Measurements from ENCODE around the gene ITM2B. TPM values are rescaled to one million over a fixed set of nuclear protein-coding genes. Genes with fewer than 3 reads are reported as not detected.
"Not testable (repeated sequence)": the region's sequence is repeated elsewhere in the genome, so short reads cannot be mapped to it uniquely, and the experiment has no call there.

ITM2B gene
- total RNA-seq, 1 donor from 2014 or later = 196 TPM

DNA sequence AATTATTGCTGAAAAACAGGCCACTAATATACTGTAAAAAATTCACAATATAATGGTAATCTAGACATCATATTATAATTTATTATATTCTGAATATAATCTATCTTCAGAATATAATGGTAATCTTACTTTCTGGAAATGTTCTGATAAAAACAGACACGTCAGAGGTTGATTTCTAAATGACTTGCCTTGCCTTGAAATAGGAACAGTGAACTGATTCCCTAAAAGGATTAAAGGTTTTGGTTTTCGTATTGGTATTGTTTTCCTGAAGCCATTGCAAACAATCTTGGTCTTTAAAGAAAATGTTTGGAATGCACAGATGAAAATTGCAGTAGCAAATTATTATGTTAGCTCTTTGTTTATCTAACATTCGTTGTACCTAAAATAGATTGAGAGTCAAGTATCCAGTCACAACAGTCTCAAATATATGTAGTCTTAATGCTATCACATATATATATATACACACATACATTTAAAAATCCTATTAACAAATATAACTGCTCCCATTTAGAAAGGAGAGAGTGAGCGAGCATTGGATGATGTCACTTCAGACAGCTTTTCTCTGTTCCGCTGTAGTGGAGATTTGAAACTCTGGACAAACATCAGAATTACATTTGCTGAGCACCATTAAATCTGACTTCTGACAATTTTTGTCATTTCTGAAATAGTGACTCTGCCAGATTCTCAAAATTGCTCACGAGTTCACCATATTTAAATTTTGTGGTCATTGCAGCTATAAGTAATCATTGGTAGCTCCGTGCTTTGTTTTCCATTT is 1.7 kb downstream of the ITM2B start:
- peaks cover 4% of the 10 kb centered on the region for H3K27me3 Mint-ChIP-seq
- DNase-seq (ENCODE audit: low spot score, unreplicated experiment) = no peak
- TF ChIP-seq, protein P1, sequence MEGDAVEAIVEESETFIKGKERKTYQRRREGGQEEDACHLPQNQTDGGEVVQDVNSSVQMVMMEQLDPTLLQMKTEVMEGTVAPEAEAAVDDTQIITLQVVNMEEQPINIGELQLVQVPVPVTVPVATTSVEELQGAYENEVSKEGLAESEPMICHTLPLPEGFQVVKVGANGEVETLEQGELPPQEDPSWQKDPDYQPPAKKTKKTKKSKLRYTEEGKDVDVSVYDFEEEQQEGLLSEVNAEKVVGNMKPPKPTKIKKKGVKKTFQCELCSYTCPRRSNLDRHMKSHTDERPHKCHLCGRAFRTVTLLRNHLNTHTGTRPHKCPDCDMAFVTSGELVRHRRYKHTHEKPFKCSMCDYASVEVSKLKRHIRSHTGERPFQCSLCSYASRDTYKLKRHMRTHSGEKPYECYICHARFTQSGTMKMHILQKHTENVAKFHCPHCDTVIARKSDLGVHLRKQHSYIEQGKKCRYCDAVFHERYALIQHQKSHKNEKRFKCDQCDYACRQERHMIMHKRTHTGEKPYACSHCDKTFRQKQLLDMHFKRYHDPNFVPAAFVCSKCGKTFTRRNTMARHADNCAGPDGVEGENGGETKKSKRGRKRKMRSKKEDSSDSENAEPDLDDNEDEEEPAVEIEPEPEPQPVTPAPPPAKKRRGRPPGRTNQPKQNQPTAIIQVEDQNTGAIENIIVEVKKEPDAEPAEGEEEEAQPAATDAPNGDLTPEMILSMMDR (IDR thresholded peaks at IDR 0.05; ENCODE audit: unreplicated experiment) = no peak
- no peaks in the 10 kb centered on the region for H3K36me3 Mint-ChIP-seq (ENCODE audit: insufficient read depth)
- H3K9me3 Mint-ChIP-seq (ENCODE audit: low read depth) = no peaks in the 10 kb centered on the region
- H3K4me1 Mint-ChIP-seq (ENCODE audit: low read depth) = peaks cover 41% of the 10 kb centered on the region
- H3K4me3 Mint-ChIP-seq (ENCODE audit: low read depth) = peak overlapping the region; percentile 94
- peak overlapping the region; percentile 92 for H3K27ac Mint-ChIP-seq

DNA sequence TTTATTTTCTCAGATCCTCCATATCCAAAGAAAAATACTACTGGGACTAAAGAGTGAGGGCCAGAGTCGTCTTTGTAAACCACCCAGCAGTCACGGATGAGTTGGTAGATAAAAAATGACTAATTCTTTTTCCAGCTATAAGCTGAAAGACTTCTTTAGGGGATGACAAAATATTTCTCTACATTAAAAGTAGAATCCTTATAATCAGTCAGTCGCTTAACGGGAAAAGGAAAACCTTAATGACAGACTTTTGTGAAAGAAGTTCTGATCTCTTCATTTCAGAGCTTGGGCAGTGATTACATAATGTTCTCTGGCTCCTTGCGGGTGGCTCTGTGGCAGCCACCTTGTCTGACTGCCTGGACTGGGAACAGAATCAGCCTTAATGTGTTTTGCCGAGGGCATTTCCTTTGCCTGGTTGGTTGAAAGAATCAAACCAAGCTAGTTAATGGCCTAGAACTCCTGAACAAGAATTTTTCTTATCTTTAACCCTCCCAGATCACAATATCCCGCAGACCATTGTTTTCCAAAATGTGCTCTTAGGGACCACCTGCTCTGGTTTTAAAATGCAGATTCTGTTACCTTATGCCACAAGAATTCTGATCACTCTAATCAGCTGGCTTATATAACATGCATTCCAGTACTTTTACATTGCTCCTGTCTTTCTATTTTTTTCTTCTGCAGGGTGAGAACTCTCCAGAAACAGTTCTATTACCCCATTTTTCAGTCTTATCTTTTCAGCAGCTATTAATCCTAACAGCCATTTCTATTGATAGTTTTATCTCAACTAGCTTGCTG is 2.5 kb downstream of the ITM2B start:
- DNase-seq (ENCODE audit: low spot score, unreplicated experiment) = no peak
- TF ChIP-seq, protein P1 (IDR thresholded peaks at IDR 0.05; ENCODE audit: unreplicated experiment) = no peak
- peak overlapping the region; percentile 62 for H3K4me3 Mint-ChIP-seq (ENCODE audit: low read depth)

DNA sequence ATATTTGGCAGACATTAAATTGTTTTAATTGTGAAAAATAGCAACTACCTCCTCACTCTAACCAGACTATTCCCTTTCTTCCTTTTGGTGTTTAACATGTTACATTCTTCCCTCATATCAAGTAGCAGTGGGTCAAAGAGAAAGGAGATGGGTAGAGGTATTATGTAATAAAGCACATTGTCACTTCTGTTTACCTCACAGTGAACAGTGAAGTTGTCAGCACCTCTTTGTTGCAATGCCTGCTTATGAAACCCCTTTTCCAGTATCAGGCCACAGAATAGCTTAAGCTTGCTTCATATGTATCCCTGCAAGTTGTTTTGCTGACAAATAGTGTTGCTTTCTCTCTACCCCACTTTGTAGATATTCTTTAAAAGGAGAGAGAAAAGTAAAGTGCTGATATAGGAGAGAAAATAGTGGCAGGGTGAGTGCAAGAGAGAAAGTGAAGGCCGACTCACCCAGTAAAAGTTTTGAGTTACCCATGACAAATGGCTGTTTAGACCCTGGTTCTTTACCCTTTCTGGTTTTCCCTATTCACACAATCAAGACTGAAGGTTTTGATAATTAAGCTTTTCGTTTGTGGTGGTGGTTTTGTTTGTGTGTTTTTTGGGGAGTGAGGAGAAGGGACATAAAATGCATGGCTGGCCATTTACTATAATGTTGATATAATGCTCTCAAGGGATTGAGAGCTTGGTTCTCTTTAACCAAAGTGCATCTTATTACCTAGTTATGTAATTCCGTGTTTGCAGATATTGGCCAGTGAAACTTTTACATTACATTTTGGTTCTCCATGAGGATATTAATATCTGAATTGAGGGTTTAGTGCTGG is 3.7 kb downstream of the ITM2B start:
- Mint-ChIP-seq H3K9me3 (ENCODE audit: low read depth) (no peaks in the 10 kb centered on the region), H3K4me3 (ENCODE audit: low read depth) (peak overlapping the region; percentile 14), H3K27me3 (peaks cover 17% of the 10 kb centered on the region), H3K36me3 (ENCODE audit: insufficient read depth) (peaks cover 4% of the 10 kb centered on the region), H3K27ac (no peak overlapping the region), H3K4me1 (ENCODE audit: low read depth) (peaks cover 35% of the 10 kb centered on the region)
- DNase-seq (ENCODE audit: low spot score, unreplicated experiment) = no peak
- TF ChIP-seq, protein P1 (IDR thresholded peaks at IDR 0.05; ENCODE audit: unreplicated experiment) = no peak

More for the DNA sequence above, 2.5 kb downstream of the ITM2B start:
- H3K36me3 Mint-ChIP-seq (ENCODE audit: insufficient read depth) = peaks cover 1% of the 10 kb centered on the region
- no peaks in the 10 kb centered on the region for H3K9me3 Mint-ChIP-seq (ENCODE audit: low read depth)
- H3K4me1 Mint-ChIP-seq (ENCODE audit: low read depth) = peaks cover 41% of the 10 kb centered on the region
- H3K27ac Mint-ChIP-seq = peak overlapping the region; percentile 92
- H3K27me3 Mint-ChIP-seq = peaks cover 7% of the 10 kb centered on the region

DNA sequence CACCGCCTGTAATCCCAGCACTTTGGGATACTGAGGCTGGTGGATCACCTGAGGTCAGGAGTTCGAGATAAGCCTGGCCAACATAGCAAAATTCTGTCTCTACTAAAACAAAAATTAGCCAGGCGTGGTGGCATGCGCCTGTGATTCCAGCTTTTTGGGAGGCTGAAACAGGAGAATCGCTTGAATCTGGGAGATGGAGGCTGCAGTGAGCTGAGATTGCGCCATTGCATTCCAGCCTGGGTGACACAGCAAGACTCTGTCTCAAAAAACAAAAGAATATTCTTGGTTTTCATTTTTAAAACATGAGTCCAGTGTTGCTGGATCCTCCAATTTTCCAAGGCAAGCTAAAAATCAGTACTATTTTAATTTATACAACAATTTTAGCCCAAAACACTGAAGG is 6.4 kb downstream of the ITM2B start:
- H3K27ac Mint-ChIP-seq; H3K9me3 Mint-ChIP-seq (ENCODE audit: low read depth); H3K4me3 Mint-ChIP-seq (ENCODE audit: low read depth); H3K36me3 Mint-ChIP-seq (ENCODE audit: insufficient read depth); DNase-seq (ENCODE audit: low spot score, unreplicated experiment): not testable (repeated sequence)
- Mint-ChIP-seq H3K4me1 (ENCODE audit: low read depth) (peaks cover 31% of the 10 kb centered on the region), H3K27me3 (peaks cover 20% of the 10 kb centered on the region)

DNA sequence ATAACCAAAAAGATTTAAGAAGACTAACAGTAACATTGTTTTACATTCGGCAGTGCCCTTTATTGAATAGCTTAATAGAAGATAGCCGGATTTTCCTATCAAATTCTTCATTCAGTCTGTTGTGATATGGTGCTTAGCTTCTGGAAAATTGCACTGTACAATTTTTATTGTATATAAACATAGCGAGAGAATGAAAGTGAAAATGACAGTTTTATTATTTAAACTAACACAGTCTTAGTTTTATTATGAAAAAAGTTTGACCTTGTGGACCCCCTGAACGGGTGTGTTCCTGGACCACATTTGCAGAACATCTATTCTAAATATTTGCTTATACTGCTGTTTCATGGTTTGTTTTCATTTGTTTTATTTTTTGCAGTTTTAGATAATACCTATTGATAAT is 8.6 kb downstream of the ITM2B start:
- no peak for DNase-seq (ENCODE audit: low spot score, unreplicated experiment)
- Mint-ChIP-seq H3K36me3 (ENCODE audit: insufficient read depth) (peaks cover 8% of the 10 kb centered on the region), H3K4me1 (ENCODE audit: low read depth) (peaks cover 12% of the 10 kb centered on the region), H3K27me3 (peaks cover 25% of the 10 kb centered on the region), H3K4me3 (ENCODE audit: low read depth) (no peak overlapping the region), H3K27ac (no peak overlapping the region), H3K9me3 (ENCODE audit: low read depth) (no peaks in the 10 kb centered on the region)
- TF ChIP-seq, protein P1 (IDR thresholded peaks at IDR 0.05; ENCODE audit: unreplicated experiment) = no peak

All from progenitor cell of endocrine pancreas (in vitro differentiated cells).